GM21737 (cell line): Measurements from ENCODE around the gene MYH15.

ENCODE experiments used
- ATAC-seq: cut with Tn5 transposase; IDR thresholded peaks from one replicate; pipeline ENCODE4 v1.9.1; 2021; ENCODE audit warnings: mild to moderate bottlenecking, moderate library complexity; ENCODE audit not compliant: unreplicated experiment

The MYH15 gene

DNA sequence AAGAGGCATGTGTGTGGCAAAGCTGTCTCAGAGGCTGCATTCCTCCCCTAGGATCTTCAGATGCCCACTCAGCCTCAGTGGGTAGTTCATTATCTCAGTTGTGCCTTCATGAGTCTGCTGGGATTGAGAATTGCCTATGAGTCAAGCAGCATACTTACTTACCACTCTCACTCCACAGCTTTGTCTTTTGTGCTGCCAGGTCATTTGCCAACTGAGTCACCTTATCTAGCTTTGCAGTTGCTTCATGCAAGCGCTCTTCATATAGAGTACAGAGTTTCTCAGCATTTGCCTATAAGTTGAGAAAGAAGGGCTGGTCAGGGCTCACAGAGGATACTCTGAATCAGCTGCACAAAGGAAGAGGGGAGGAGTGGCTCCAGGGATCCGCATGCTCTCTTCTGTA lies 89.5 kb downstream of the MYH15 start:
- no peak for ATAC-seq

GRCh38 chr3:108416111-108416869 lies 94.1 kb downstream of the MYH15 start:
- no peak for ATAC-seq

GRCh38 chr3:108415661-108416060 lies 94.7 kb downstream of the MYH15 start:
- no peak for ATAC-seq

- ATAC-seq, result no peak
These were observed 96.4 kb downstream of the MYH15 start for GRCh38 chr3:108414007-108414406.

GRCh38 chr3:108412121-108412750 lies 98.2 kb downstream of the MYH15 start:
- ATAC-seq, result no peak

DNA sequence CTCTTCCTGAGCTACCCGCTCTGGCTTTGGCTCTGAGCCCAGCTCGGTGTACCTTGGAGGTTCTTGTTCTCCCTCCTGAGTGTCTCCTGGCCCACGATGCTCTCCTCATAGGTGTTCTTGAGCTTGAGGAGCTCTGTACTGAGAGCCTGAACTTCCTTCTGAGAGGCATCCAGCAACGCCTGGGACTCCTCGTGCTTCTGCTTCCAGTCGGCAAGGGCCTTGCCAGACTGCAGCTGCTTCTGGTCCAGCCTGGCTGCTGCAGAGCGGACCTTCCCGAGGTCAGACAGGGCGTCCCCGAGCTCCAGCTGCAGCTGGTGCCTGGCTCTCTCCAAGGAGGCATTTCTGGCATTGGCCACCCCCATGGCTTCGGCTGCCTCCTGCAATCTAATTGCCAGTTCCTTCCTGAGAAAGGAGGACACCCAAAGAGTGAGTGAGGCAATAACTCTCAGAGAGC lies 99.8 kb downstream of the MYH15 start:
- ATAC-seq, result no peak

- ATAC-seq, result no peak
These were observed 100.6 kb downstream of the MYH15 start for GRCh38 chr3:108409800-108410178.

- no peak for ATAC-seq
These were observed 101.3 kb downstream of the MYH15 start for GRCh38 chr3:108408883-108409799.

DNA sequence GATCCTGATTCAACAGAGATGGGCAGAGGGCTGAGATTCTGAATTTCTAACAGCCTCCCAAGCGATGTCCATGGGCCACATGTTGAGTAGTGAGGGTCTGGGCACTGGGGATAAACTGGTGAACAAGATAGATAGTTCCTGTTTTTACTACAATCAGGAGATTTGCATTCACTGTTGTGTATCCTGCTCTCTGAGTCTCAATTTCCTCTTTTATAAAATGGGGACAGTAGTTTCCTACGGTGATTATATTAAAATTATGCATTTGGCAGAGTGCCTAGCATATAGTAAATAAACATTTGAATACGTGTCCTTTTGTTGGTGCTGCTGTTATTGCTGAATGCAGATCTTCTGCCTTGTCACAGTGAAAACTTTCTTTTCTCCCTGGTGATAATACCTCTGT lies 102.5 kb downstream of the MYH15 start:
- ATAC-seq, result no peak

GRCh38 chr3:108406661-108407206 lies 103.7 kb downstream of the MYH15 start:
- no peak for ATAC-seq

- no peak for ATAC-seq
These were observed 104.2 kb downstream of the MYH15 start for GRCh38 chr3:108406063-108406660.

DNA sequence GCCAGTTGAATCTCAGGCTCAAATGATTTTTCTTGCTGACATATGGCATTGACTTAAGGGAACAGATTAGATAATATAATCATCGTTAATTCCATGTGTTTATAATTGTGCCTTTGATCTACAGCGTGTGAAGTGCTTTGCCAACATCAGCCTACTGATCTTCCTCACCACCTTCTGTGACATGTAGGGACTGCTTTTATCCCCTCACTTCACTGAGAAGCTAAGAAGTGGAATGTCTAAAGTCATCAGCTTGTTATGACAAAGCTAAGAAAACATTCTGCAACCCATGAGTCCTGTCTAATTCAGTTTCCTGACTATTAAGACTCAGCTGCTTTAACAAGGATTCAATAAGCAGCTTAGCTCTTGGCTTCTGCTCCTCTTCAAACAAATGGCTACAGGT lies 106.0 kb downstream of the MYH15 start:
- ATAC-seq, result no peak

GRCh38 chr3:108403686-108404345 lies 106.6 kb downstream of the MYH15 start:
- ATAC-seq, result no peak

- no peak for ATAC-seq
These were observed 107.2 kb downstream of the MYH15 start for GRCh38 chr3:108403198-108403597.

- no peak for ATAC-seq
These were observed 108.6 kb downstream of the MYH15 start for GRCh38 chr3:108401836-108402235.

- ATAC-seq, result no peak
These were observed 111.9 kb downstream of the MYH15 start for GRCh38 chr3:108398510-108398909.

DNA sequence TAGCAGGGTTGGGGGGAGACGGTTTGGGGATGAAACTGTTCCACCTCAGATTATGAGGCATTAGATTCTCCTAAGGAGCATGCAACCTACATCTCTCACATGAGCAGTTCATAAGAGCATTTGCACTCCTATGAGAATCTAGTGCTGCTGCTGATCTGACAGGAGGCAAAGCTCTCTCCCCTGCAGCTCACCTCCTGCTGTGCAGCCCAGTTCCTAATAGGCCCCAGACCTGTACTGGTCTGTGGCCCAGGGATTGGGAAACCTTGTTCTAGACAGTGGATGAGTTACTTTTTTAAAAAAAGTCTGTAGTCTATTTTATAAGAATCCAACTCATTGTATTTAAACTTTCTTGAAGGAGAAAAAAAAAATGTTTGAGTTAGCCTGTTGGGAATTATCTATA lies 114.1 kb downstream of the MYH15 start:
- ATAC-seq, result no peak

DNA sequence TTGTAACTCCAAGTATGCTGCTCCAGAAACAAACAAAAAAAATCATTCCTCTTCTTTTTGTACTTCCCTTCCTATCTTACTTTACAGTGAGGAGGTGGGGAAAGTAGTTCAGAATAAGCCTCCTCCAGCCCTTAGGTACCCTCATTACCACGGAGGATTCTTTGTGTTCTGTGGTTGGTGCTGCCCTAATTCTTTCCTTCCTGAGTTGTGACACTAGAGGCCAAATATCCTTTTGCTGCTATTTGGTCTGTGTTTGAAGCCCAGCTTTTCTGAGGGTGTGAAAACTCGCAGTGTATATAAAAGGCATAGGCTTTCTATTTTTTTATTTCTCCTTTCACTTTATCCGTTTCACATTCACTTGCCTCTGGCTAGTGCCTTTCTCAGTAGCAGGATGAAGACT lies 115.8 kb downstream of the MYH15 start:
- ATAC-seq, result no peak

GRCh38 chr3:108394016-108394415 lies 116.4 kb downstream of the MYH15 start:
- ATAC-seq, result no peak

DNA sequence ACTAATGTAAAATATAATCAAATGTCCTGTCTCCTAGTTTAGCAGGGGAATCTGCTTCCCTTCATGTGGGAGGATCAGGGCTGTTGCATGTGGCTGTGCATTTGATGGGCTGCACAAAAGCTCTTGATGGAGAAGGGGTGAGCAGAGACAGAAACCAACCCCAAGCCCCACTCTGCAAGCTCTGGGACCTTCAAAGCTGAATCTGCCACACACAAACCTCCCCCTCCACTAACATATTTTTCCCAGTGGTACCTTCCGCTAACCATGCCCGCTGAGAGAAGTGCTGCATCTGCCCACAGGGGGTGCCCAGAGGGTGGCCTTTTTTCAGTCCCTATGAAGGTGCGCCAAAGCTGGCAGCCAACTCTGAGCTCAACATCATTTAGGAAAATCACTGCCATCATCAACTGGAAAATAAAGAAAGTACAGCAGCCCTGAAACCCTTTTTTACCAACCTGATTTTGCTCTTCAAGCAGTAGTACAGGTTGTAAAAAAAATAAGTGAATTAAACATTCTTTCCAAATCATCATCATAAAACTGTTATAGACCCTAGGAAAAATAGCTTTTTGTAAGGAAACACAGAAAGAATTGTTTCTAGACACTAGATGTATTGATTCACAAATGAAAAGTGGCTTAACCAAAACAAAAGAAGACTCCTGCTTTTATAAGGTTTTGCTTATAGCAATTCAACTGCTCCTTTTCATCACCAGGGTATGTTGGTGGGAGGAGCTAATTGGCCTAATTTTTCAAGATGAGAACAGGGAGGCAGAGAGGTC lies 117.1 kb downstream of the MYH15 start:
- no peak for ATAC-seq
